ENCODE measurements around the gene RAD9A.

RAD9A gene

GRCh38 chr11:67432655-67433349 lies 41.0 kb downstream of the RAD9A start:
- Histone ChIP-seq H3K4me3 (ENCODE audit: low read depth in 1 of 2, low read length in 1 of 2) (no peak overlapping the region), H3K4me1 (ENCODE audit: control insufficient read depth in 1 of 2, insufficient read depth in 1 of 2, low read depth in 1 of 2, low read length in 1 of 2) (peaks cover 28 to 32% of the 10 kb centered on the region in 2 experiments), H3K27me3 (no peaks in the 10 kb centered on the region), H3K9me3 (no peaks in the 10 kb centered on the region), H3K36me3 (peaks cover 70% of the 10 kb centered on the region), H3K27ac (no peak overlapping the region)
- no peak for TF ChIP-seq CTCF (IDR thresholded peaks at IDR 0.05)

GRCh38 chr11:67433536-67434394 lies 42.0 kb downstream of the RAD9A start:
- Histone ChIP-seq H3K27me3 (no peaks in the 10 kb centered on the region), H3K9me3 (no peaks in the 10 kb centered on the region), H3K36me3 (peaks cover 80% of the 10 kb centered on the region), H3K27ac (no peak overlapping the region), H3K4me3 (ENCODE audit: low read depth in 1 of 2, low read length in 1 of 2) (no peak overlapping the region), H3K4me1 (ENCODE audit: control insufficient read depth in 1 of 2, insufficient read depth in 1 of 2, low read depth in 1 of 2, low read length in 1 of 2) (peaks cover 23 to 27% of the 10 kb centered on the region in 2 experiments)
- TF ChIP-seq CTCF (IDR thresholded peaks at IDR 0.05) = no peak

- TF ChIP-seq CTCF (IDR thresholded peaks at IDR 0.05) = no peak
- Histone ChIP-seq H3K27ac (no peak overlapping the region), H3K27me3 (no peaks in the 10 kb centered on the region), H3K4me1 (ENCODE audit: control insufficient read depth in 1 of 2, insufficient read depth in 1 of 2, low read depth in 1 of 2, low read length in 1 of 2) (peaks cover 16 to 20% of the 10 kb centered on the region in 2 experiments), H3K36me3 (peaks cover 83% of the 10 kb centered on the region), H3K4me3 (ENCODE audit: low read depth in 1 of 2, low read length in 1 of 2) (no peak overlapping the region), H3K9me3 (no peaks in the 10 kb centered on the region)
Observed at GRCh38 chr11:67434395-67434881, 42.7 kb downstream of the RAD9A start.

GRCh38 chr11:67435031-67435726 lies 43.4 kb downstream of the RAD9A start:
- H3K4me1 ChIP-seq (ENCODE audit: control insufficient read depth in 1 of 2, insufficient read depth in 1 of 2, low read depth in 1 of 2, low read length in 1 of 2) = peaks cover 14% of the 10 kb centered on the region in 2 experiments
- no peaks in the 10 kb centered on the region for H3K9me3 ChIP-seq
- H3K36me3 ChIP-seq = peaks cover 81% of the 10 kb centered on the region
- H3K27ac ChIP-seq = no peak overlapping the region
- no peak for TF ChIP-seq CTCF (IDR thresholded peaks at IDR 0.05)
- H3K27me3 ChIP-seq = no peaks in the 10 kb centered on the region
- no peak overlapping the region for H3K4me3 ChIP-seq (ENCODE audit: low read depth in 1 of 2, low read length in 1 of 2)

- H3K9me3 ChIP-seq = no peaks in the 10 kb centered on the region
- no peak overlapping the region for H3K4me3 ChIP-seq (ENCODE audit: low read depth in 1 of 2, low read length in 1 of 2)
- no peaks in the 10 kb centered on the region for H3K27me3 ChIP-seq
- TF ChIP-seq CTCF (IDR thresholded peaks at IDR 0.05) = no peak
- peaks cover 75% of the 10 kb centered on the region for H3K36me3 ChIP-seq
- peaks cover 14% of the 10 kb centered on the region in 2 experiments for H3K4me1 ChIP-seq (ENCODE audit: control insufficient read depth in 1 of 2, insufficient read depth in 1 of 2, low read depth in 1 of 2, low read length in 1 of 2)
- no peak overlapping the region for H3K27ac ChIP-seq
Observed at GRCh38 chr11:67435727-67436458, 44.1 kb downstream of the RAD9A start.

Measured in neutrophil (primary cell).